ENCODE measurements around the gene DPCD.

- TF ChIP-seq CTCF (IDR thresholded peaks at IDR 0.05; ENCODE audit: low read depth, low read length, missing input control) (no peak), HNF4A (conservative IDR thresholded peaks at IDR 0.05) (no peak), REST (IDR thresholded peaks at IDR 0.05) (no peak), ATF3 (IDR thresholded peaks at IDR 0.05) (no peak)
These were observed 26.8 kb upstream of the DPCD start for GRCh38 chr10:101561068-101561915.

Data from liver (tissue), 3 donors.